Endothelial cell (in vitro differentiated cells): Measurements from ENCODE around the gene EPHB1. TPM values are rescaled to one million over a fixed set of nuclear protein-coding genes. Genes with fewer than 3 reads are reported as not detected.

Experiments
- DNase-seq: peaks from one replicate; pipeline ENCODE4 v3.0.0; 2021; ENCODE audit warnings: low spot score
- H3K27ac Mint-ChIP-seq: one replicate; pipeline ENCODE4 v1.8.0; 2021; ENCODE audit warnings: mixed read lengths, inconsistent platforms; ENCODE audit not compliant: unreplicated experiment
- H3K27me3 Mint-ChIP-seq: one replicate; pipeline ENCODE4 v1.8.0; 2021; ENCODE audit warnings: mild to moderate bottlenecking, moderate library complexity, mixed read lengths, inconsistent platforms; ENCODE audit not compliant: unreplicated experiment
- H3K36me3 Mint-ChIP-seq: one replicate; pipeline ENCODE4 v1.8.0; 2021; ENCODE audit warnings: mild to moderate bottlenecking, low read depth, mixed read lengths, inconsistent platforms; ENCODE audit not compliant: unreplicated experiment
- H3K4me1 Mint-ChIP-seq: one replicate; pipeline ENCODE4 v1.8.0; 2021; ENCODE audit warnings: mild to moderate bottlenecking, mixed read lengths, inconsistent platforms; ENCODE audit not compliant: unreplicated experiment
- H3K4me3 Mint-ChIP-seq: one replicate; pipeline ENCODE4 v1.8.0; 2021; ENCODE audit warnings: mild to moderate bottlenecking, mixed read lengths, inconsistent platforms; ENCODE audit not compliant: unreplicated experiment
- H3K9me3 Mint-ChIP-seq: one replicate; pipeline ENCODE4 v1.8.0; 2021; ENCODE audit warnings: mixed read lengths, inconsistent platforms; ENCODE audit not compliant: unreplicated experiment
- CTCF ChIP-seq: fragments of 200-600 bp; sonication (generic); IDR thresholded peaks from one replicate; pipeline ENCODE4 v1.5.0; 2021; ENCODE audit warnings: antibody characterized with exemption; ENCODE audit not compliant: unreplicated experiment
- total RNA-seq: library from RNA; stranded (reverse); fragmentation: NEBNext Ultra II Directional; extraction: Animal tissue kit (Norgen Biotek cat#: 25700); gene quantifications from one replicate; pipeline ENCODE4 v1.2.1, GENCODE V29; 2021; ENCODE audit not compliant: unreplicated experiment

Gene EPHB1
- total RNA-seq, 1 donor from 2014 or later: 5.7 TPM

DNA sequence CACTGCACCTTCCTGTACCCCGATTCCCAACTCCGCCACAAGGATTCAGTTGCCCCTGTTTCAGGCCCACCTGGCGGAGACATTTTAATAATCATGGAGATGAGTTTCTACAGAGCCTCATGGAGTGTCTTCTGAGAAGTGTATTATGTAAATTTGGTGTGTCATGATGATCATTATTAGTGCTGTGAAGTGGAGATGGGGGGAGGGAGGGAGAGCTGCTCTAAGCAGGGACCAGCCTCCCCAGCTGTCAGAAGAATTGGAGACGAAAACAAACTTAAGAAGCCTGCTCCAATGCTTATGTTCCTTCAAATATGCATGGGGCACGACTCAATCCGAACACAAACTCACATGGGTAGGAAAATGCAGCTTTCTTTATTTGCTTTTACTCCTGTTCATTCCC, 127.8 kb downstream of the EPHB1 start:
- no peak for TF ChIP-seq CTCF
- DNase-seq: no peak
- Mint-ChIP-seq H3K36me3 (peaks cover 11% of the 10 kb centered on the region), H3K27ac (no peak overlapping the region), H3K4me3 (no peak overlapping the region), H3K4me1 (peaks cover 6% of the 10 kb centered on the region), H3K27me3 (peaks cover 1% of the 10 kb centered on the region), H3K9me3 (no peaks in the 10 kb centered on the region)

DNA sequence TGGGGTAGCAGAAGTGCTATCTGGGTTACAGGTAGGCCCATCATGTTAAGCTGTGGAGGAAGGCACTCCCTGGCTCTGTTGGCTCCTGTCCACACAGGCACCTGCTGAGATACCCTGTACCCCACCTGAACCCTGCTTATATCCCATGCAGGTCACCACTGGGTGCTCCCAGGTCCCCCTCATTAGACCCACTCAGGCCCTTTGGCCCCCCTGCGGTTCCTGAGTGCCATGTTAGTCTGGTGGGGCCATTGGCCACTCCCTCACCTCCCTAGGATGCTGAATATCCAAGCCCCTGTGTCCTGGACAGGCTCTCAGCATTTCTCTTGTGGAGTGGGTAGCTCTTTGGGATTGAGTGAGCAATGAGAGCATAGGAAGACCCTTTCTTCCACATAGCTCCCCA, 128.2 kb downstream of the EPHB1 start:
- H3K27ac Mint-ChIP-seq: no peak overlapping the region
- no peak overlapping the region for H3K4me3 Mint-ChIP-seq
- H3K9me3 Mint-ChIP-seq: no peaks in the 10 kb centered on the region
- peaks cover 1% of the 10 kb centered on the region for H3K27me3 Mint-ChIP-seq
- no peak for TF ChIP-seq CTCF
- peaks cover 6% of the 10 kb centered on the region for H3K4me1 Mint-ChIP-seq
- H3K36me3 Mint-ChIP-seq: peaks cover 11% of the 10 kb centered on the region
- no peak for DNase-seq

DNA sequence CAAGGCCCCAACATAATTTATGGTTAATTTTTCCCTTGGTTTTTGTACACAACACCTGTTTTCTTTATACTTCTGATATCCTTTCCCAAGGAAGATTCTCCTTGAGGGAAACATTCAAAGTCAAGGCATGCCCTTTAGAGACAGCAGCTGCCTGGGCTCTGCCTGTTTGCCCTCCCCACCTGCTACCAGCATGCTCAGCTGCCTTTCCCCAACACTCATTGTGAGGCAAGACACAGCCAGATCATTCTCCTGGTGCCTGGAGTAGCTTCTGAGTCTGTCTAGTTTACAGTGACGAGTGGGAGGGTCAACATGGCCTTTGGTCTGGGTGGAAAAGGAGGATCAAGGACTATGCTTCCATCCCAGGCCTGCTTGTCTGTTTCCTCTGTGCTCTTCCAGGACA, 132.5 kb downstream of the EPHB1 start:
- Mint-ChIP-seq H3K9me3 (no peaks in the 10 kb centered on the region), H3K4me3 (no peak overlapping the region), H3K27ac (no peak overlapping the region), H3K4me1 (peaks cover 18% of the 10 kb centered on the region), H3K36me3 (peaks cover 11% of the 10 kb centered on the region), H3K27me3 (peaks cover 4% of the 10 kb centered on the region)
- TF ChIP-seq CTCF: no peak
- DNase-seq: no peak

DNA sequence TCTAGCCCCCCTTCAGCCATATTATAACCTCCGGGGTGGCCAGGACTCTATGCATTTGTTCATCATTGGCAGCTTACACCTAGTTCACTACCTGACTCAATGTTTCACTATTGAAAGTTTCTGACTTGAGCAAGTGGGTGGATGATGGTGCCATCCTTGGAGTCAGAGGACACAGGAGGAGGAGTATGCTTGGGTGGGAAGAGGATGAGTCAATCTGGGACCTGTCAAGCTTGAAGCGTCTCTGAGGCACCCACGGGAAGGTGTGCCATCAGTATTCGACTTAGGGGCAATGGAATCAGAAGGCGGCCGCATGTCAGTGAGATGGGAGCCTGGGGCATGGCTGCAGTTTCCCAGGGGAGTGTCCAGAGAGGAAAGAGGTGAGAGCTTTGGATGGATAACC, 133.3 kb downstream of the EPHB1 start:
- no peak for DNase-seq
- Mint-ChIP-seq H3K4me3 (no peak overlapping the region), H3K36me3 (peaks cover 11% of the 10 kb centered on the region), H3K9me3 (no peaks in the 10 kb centered on the region), H3K27me3 (peaks cover 4% of the 10 kb centered on the region), H3K4me1 (peaks cover 18% of the 10 kb centered on the region), H3K27ac (no peak overlapping the region)
- TF ChIP-seq CTCF: no peak

GRCh38 chr3:134928819-134929218, 133.8 kb downstream of the EPHB1 start:
- Mint-ChIP-seq H3K36me3 (peaks cover 11% of the 10 kb centered on the region), H3K9me3 (no peaks in the 10 kb centered on the region), H3K27me3 (peaks cover 4% of the 10 kb centered on the region), H3K4me3 (no peak overlapping the region), H3K27ac (no peak overlapping the region), H3K4me1 (peaks cover 18% of the 10 kb centered on the region)
- TF ChIP-seq CTCF: no peak
- DNase-seq: no peak
